Stimulated activated CD4-positive, alpha-beta T cell treated with anti-CD3 and anti-CD28 coated beads, TNF-alpha, amount 100 ng/mL, for 4 hours (primary cell): ENCODE results near the gene TTYH2.

ENCODE experiments used
- DNase-seq, 3 experiments: peaks; one replicate each; pipeline ENCODE4 v3.0.0-alpha.2; 2020; ENCODE audit warnings: low read depth in 3 of 3

Gene TTYH2

DNA sequence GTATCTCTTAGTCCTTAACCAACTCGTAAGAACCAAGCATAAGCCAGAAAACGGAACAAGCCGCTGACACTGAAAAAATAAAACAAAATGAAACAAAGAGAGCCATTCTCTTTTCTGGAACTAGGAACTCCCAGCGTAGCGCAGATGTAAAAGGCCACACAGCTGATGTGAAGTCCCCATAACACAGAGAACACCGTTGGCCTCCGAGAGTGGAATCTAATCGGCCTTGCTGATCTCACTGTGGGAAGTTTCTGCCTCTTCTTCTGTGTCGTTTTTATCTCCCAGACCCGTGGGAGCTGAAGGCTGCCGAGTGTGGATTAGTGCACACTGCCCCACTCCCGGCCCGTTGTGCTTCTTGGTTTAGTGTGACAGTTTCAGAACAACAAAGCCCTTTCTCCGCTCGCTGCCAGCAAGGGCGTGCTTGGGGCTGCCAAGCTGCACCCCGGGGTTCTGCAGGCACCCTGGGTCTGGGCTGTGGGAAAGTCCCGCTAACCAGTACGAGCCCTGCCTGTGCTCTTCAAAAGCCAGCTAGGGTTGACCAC lies 21.7 kb downstream of the TTYH2 start:
- no peak for DNase-seq

DNA sequence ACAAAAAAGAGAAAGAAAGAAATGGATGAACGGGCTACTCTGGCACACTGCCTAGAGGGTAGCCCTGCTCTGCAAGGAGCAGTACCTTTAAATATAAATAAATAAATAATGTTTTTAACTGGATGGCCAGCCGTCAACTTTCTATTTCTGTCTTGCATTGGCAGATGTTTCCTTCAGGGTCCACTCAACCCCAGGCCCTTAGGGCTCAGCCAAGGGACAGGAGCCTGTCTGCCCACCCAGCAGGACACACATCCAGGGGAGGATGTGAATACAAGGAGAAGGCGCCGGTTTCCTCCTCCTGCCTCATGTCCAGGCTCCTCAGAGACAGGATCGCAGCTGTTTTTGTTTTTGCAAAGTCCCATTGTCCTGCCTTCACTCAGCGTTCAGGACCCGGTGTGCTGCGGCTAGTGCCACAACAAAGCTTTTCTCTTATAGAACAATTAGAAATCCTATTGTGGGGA lies 22.6 kb downstream of the TTYH2 start:
- DNase-seq = no peak

DNA sequence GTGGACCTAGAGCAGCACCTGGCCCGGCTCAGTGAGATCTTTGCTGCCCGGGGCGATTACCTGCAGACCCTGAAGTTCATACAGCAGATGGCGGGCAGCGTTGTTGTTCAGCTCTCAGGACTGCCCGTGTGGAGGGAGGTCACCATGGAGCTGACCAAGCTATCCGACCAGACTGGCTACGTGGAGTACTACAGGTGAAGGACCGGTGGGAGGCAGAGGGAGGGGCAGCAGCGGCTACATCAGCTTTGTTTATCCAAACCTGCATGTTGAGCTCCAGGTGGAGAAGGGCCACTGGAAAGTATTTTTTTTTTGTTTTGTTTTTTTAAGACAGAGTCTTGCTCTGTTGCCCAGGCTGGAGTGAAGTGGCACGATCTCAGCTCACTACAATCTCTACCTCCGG lies 23.9 kb downstream of the TTYH2 start:
- no peak for DNase-seq

DNA sequence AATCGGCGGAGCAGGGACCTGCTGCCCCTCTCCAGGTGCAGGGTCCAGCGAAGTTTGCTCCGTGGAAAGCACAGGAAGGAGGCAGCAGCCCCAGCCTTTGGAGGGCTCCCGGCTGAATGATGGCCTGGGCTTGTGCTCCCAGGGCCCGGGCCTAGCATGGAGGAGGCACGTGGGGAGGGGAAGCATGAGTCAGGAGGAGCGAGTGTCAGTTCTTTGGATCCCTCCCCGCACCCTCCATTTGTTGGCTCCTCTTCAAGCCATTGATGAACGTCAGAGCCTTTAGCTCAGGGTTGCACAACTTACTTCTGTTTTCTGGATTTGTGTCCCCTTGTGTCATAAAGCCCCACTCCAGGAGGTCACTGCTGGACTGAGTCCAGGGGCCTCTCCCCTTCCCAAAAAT lies 25.8 kb downstream of the TTYH2 start:
- DNase-seq = no peak

DNA sequence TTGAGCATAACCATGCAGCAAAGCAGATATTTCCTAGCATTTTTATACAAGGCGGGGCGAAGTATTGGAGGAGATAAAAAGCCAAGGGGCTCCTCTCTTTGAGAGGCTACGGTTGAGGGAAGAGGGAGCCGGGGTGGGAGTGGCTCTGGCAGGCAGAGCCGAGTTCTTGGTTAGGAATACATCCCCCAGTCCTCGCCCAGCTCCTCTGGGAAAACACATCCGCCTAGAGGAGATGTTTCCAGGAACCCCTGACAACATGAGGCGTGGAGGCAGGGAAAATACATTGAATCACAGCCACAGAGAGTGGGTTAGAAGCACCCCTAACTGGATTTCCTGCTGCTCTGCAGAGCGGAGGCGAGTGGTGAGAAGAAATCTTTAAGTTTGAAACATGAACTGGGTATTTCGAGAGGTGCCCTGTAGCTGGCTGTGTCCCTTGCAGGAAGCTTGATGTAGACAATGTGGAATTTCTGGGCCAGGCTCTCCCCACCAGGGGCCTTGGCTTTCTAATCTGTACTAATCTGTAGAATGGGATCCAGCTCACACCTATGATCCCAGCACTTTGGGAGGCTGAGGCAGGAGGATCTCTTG lies 27.3 kb downstream of the TTYH2 start:
- DNase-seq = no peak

DNA sequence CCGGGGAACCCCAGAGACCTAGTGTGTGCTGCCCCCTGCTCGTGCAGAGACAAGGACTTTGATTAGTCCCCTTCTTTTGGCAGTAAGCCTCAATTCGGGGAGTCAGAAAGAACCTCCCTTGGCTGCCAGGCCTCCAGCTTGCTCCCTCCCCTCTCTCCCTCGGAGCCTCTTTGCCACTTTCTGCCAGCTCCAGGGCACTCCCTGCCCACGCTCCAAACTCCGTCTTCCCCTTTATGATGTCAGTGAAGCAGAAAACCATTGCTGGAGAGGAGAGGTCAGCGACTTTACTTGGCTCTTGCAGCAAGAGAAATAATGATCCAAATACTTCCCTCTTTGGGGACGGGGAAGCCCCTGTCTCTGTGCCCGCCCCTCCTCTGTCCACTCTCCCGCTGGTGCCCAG lies 28.1 kb downstream of the TTYH2 start:
- DNase-seq = no peak

DNA sequence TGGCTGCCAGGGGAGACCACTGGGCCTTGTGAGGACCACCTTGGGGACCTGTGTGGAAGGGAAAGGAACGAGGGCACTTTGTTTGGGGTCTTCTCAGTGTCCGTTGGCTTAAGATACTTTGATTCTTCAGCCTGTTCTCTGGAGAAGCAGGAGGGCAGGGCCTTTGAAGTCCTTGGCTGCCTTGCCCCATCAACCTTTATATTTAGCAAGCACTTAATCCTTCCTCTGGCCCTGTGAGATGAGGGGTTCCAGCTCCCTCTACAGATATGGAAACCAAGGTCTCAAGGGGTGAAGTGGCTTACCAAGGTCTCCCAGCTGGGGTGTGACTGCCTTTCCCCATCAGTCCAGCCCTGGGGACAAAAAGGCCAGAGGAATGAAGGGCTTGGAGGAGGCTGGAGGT lies 28.5 kb downstream of the TTYH2 start:
- DNase-seq = no peak

DNA sequence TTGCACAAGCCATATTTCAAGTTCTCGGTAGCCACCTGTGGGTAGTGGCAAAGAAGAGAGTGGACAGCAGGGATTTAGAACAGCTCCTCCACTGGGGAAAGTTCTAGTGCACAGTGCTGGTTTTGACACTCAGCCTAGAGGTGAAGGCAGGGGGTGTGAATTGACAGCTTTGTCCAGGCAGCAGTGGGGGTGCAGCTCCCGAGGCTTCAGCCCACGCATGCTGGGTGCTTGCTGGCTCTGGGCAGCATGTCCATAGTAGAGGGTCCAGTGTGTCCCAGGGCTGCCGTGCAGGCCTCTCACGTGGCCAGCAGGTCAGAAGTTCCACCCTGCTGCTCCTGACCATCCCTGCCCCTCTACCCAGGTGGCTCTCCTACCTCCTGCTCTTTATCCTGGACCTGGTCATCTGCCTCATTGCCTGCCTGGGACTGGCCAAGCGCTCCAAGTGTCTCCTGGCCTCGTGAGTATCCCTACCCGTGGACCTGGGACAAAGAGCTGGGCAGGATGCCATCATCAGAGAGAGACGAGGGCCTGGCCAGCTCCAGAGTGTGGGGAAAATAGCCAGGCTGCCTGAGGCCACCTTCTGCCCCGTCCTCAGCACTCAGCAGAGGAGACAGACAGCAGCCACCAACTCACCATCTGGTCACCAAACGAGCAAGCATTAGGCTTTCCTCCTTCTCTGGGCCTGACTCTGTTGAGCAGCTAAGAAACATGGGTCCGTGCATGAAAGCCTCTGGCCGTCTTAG lies 29.8 kb downstream of the TTYH2 start:
- DNase-seq = no peak

DNA sequence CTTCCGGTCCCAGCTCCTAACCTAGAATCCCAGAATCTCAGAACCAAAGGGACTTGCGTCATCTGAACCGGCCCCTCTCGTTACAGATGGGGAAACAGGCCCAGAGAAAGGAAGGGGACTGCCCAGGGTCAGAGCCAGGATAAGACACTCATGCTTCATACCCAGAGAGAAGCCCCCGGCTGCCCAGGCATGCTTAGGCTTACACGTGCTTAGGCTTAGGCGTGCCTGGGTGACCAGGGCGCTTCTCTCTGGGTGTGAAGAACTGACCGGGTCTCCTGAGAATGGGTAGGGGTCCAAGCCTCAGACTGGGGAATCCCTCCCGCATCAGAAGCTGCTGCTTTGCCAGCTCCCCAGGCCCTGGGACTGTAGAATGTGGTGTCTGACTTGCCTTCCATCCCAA lies 30.8 kb downstream of the TTYH2 start:
- no peak for DNase-seq

DNA sequence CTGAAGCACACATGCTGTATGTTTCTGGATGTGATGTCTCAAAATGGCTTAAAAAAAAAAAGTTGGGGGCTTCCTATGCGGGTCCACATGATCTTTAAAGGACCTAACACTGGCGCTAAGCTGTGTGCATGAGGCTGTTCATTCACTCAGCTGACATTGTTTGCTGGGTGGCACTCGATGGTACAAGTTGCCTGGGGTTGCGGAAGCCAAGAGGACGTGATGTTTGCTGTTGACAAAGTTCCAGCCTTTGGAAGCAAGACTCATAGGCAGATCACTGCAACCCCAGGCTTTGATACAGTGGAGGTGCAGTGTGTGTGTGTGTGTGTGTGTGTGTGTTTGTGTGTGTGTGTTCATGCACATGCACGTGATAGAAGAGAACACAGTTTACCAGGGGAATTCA lies 31.2 kb downstream of the TTYH2 start:
- DNase-seq = no peak

DNA sequence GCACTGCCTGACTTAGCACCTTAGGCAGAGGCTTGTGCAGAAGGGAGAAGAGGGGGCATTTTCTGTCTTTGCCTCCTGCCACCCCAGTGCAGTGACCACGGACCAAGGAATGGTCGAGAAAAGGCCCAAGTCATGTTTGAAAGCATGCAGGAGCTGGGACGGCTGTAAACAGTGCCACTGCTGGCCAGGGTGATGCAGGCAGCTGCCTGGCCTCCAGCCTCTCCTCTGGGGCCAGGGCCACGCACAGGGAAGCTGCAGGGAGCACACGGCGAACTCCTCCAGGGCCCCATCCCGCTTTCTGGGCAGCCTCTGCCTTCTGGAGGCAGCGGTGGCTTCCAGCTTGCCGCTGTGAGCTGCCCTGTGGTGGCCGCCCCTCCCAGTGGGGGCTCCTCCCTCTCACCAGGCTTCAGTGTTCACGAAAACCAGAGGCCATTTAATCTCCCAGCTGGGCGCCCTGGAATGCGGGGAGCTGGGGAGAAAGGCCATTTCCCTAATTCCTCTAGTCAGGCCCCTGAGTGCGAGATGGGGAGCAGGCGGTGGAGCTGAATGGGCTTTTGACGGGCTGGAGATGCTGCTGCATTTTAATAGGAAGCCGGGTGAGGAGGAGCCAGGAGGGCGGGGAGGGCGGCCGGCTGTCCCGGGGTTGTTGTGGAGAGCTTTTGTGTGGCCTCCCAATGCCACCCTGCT lies 31.9 kb downstream of the TTYH2 start:
- no peak for DNase-seq

- no peak for DNase-seq
These were observed 32.5 kb downstream of the TTYH2 start for GRCh38 chr17:74245871-74246270.

- no peak for DNase-seq
These were observed 36.4 kb downstream of the TTYH2 start for GRCh38 chr17:74249590-74250270.

GRCh38 chr17:74250324-74250995 lies 37.1 kb downstream of the TTYH2 start:
- DNase-seq = no peak

GRCh38 chr17:74251051-74251450 lies 37.7 kb downstream of the TTYH2 start:
- no peak for DNase-seq

- no peak for DNase-seq
These were observed 38.2 kb downstream of the TTYH2 start for GRCh38 chr17:74251569-74251968.

DNA sequence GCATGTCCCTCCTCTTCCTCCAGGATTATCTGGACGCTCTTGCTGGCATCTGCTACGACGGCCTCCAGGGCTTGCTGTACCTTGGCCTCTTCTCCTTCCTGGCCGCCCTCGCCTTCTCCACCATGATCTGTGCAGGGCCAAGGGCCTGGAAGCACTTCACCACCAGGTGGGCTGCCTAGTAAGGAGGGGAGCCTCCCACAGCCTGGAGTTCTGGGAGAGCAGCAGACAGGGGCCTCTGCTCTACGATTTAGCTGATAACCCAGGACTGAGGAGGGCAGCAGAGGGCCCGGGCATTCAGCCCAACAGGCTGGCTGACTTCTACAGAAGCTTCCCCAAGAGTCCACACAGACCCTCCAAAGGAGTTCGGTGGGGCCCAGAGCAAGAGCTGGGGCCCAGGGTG lies 38.8 kb downstream of the TTYH2 start:
- no peak for DNase-seq

- no peak for DNase-seq
These were observed 39.7 kb downstream of the TTYH2 start for GRCh38 chr17:74253036-74253435.

DNA sequence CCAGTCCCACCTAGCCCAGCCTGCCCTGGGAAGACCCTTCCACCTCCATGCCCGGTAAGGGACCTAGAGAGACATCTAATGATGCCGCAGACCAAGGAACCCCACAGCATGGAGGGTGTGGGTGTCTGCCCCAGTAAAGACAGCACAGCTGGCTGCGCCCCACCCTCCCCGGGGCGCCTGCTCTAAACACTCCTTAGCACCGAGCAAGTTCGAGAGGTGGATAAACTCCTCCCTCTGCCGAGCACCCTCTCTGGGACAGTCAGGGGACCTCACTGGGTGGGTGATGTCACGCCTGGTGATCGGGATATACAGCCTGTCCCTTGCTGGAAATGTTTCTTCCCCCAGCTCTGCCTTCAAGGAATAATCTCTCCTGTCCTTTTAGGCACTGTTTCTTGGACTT lies 43.9 kb downstream of the TTYH2 start:
- DNase-seq = no peak

DNA sequence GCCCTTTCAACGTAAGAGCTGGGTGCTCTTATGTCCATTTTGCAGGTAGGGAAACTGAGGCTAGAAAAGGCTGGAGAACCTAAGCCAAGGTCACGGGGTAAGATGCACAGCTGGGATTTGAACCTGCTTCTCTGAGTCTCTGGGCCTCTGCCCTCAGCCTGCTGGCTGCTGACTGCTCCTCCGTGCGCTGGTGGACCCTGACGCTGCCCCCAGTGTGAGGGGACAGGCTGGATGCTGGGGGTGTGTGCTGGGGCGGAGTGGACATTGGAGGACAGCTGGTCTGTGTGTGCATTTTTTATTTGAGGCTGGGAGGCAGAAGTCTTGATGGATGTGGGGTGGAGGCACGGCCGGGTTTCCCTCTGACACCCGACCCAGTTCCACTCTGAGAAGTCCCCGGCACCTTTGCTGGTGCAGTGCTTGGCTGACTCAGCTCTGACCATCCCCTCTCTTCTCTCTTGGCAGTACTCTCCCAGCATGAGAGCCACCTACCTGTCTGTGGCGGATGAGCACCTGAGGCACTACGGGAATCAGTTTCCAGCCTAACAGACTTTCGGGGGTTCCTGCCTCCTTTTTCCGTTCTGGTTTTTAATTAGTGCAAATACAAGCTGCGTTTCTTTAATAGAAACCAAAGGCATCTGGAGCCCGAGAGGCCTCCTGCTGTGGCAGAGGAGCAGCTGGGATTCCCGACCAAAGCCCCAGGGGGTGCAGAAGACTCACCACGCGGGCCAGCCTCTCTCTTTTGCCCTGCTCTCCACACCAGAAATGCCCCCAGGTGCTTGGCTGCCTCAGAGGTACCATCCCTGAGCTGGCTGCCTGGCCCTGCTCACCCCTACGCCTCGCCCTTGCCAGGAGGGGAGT lies 46.5 kb downstream of the TTYH2 start:
- DNase-seq = no peak

GRCh38 chr17:74260525-74260850 lies 47.1 kb downstream of the TTYH2 start:
- DNase-seq = no peak
